DOHH2 (cell line): Measurements from ENCODE around the gene RFTN2.

ENCODE experiments used
- CTCF ChIP-seq: fragments of 200-600 bp; sonication (generic); IDR thresholded peaks from one replicate; pipeline ENCODE4 v1.5.1; 2014; ENCODE audit warnings: antibody characterized with exemption, mild to moderate bottlenecking, low read depth, low read length; ENCODE audit not compliant: poor library complexity, severe bottlenecking
- EZH2phosphoT487 ChIP-seq: fragments of 200-600 bp; sonication (generic); IDR thresholded peaks from 2 replicates; pipeline ENCODE4 v1.6.1; 2017; ENCODE audit warnings: borderline replicate concordance, mild to moderate bottlenecking, antibody characterized with exemption, low read length, moderate library complexity, mixed read lengths

DNA sequence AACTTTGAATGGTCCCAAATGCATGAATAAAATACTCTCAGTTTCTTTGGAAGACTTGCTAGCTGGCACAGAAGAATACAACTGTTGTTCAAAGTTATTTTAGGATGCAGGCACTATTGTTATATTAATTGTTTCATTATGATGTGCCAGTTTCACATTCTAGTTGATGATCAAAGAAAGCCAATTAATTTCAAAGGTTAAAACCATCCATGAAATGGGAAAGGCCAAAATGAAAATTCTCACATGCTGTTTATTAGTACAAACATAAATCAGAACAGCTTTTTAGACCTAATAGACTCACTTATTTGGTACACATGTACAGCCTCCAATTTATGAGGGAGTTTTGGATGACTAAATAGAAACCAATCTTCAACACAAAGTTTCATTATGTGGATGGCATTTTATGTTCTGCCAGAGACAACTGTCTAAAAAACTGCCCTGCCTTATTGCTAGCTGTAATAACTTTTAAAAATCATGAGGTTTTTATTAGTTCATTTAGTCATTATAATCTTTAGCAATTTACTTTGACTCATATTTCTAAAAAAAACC is 42.2 kb downstream of the RFTN2 start:
- TF ChIP-seq CTCF: no peak
- TF ChIP-seq EZH2phosphoT487: no peak
